Endothelial cell of umbilical vein (primary cell): ENCODE results near the gene CHTF8. TPM values are rescaled to one million over a fixed set of nuclear protein-coding genes. Genes with fewer than 3 reads are reported as not detected.

Source experiments
- BruUV-seq: library from RNA; stranded (reverse); fragments of 400-500 nt; replicated peaks from 2 replicates; lab custom pipeline; 2021; lab: Mats Ljungman, UMichigan
- CTCF ChIA-PET: fragments of 300-600, 350-600 bp; sonication (Branson Sonifier 250); formaldehyde crosslinking; loops from one replicate; lab custom pipeline; 2021; ENCODE audit warnings: antibody characterized with exemption, inconsistent platforms; lab: Charles Lee
- POLR2A ChIA-PET: fragments of 300-600, 350-600 bp; sonication (Branson Sonifier 250); formaldehyde crosslinking; loops from one replicate; lab custom pipeline; 2021; ENCODE audit warnings: antibody characterized with exemption, inconsistent platforms; lab: Charles Lee
- DNase-seq: peaks from one replicate; pipeline ENCODE4 v3.0.0-alpha.2; 2011; ENCODE audit warnings: low read depth, low spot score
- FAIRE-seq: peaks from 2 replicates; lab custom pipeline; 2011; peaks lifted over from hg19 to GRCh38; lab: Jason Lieb, UNC
- H2AFZ ChIP-seq: 2 replicates; pipeline ENCODE4 v1.6.0; 2012; ENCODE audit warnings: low read depth, low read length, control low read depth, inconsistent platforms
- H3K27ac ChIP-seq: 2 replicates; pipeline ENCODE4 v1.5.1; 2011; ENCODE audit warnings: low read depth, mild to moderate bottlenecking, control low read depth, low read length, moderate library complexity; ENCODE audit not compliant: insufficient read depth
- H3K27me3 ChIP-seq, 2 experiments: 2 replicates each; pipeline versions ENCODE4 v1.6.0 to v1.6.1; 2011; ENCODE audit warnings: low read length in 2 of 2, mixed read lengths in 1 of 2; ENCODE audit not compliant: control insufficient read depth in 2 of 2, insufficient read depth in 2 of 2
- H3K36me3 ChIP-seq, 2 experiments: 2 replicates in 1 of 2; 3 replicates in 1 of 2; pipeline ENCODE4 v1.5.1; 2011; ENCODE audit warnings: low read length in 2 of 2, mild to moderate bottlenecking in 1 of 2, moderate library complexity in 1 of 2; ENCODE audit not compliant: control insufficient read depth in 2 of 2, insufficient read depth in 2 of 2; ENCODE audit errors: extremely low read depth in 1 of 2
- H3K4me1 ChIP-seq: 3 replicates; pipeline ENCODE4 v1.5.1; 2011; ENCODE audit warnings: mild to moderate bottlenecking, low read length; ENCODE audit not compliant: control insufficient read depth, insufficient read depth; ENCODE audit errors: extremely low read depth
- H3K4me2 ChIP-seq: 2 replicates; pipeline ENCODE4 v1.6.1; 2011; ENCODE audit warnings: low read length, control low read depth, mixed read lengths; ENCODE audit not compliant: insufficient read depth
- H3K4me3 ChIP-seq, 3 experiments: fragments of 200-600 bp in 1 of 3; sonication (generic), shearing (Covaris generic) in 1 of 3; replicated peaks in 1 of 3; 2 replicates each; pipeline ENCODE4 v1.5.1; 2011 to 2016; ENCODE audit warnings: control low read depth in 3 of 3, low read length in 3 of 3, mild to moderate bottlenecking in 2 of 3, inconsistent platforms in 1 of 3, low read depth in 1 of 3, moderate library complexity in 1 of 3; ENCODE audit not compliant: insufficient read depth in 1 of 3
- H3K79me2 ChIP-seq: 2 replicates; pipeline ENCODE4 v1.6.0; 2012; ENCODE audit warnings: low read length, inconsistent platforms; ENCODE audit not compliant: control insufficient read depth, insufficient read depth
- H3K9ac ChIP-seq: replicated peaks from 2 replicates; pipeline ENCODE3; 2011; ENCODE audit warnings: low read length, control low read depth; ENCODE audit not compliant: insufficient read depth; ENCODE audit errors: extremely low read depth
- H3K9me1 ChIP-seq: replicated peaks from 3 replicates; pipeline ENCODE4 v1.6.0; 2011; ENCODE audit warnings: mild to moderate bottlenecking, low read length; ENCODE audit not compliant: control insufficient read depth, insufficient read depth; ENCODE audit errors: extremely low read depth
- H3K9me3 ChIP-seq: replicated peaks from 2 replicates; pipeline ENCODE4 v1.5.1; 2012; ENCODE audit warnings: low read length, inconsistent platforms; ENCODE audit not compliant: control insufficient read depth, insufficient read depth
- H4K20me1 ChIP-seq: replicated peaks from 2 replicates; pipeline ENCODE3; 2011; ENCODE audit warnings: mild to moderate bottlenecking, low read length; ENCODE audit not compliant: control insufficient read depth, insufficient read depth; ENCODE audit errors: extremely low read depth
- CTCF ChIP-seq, 2 donors: IDR thresholded peaks; 1 replicate in 1 of 2; 2 replicates in 1 of 2; pipeline ENCODE4 v1.5.1; 2011; ENCODE audit warnings: low read length in 2 of 2, mild to moderate bottlenecking in 2 of 2, moderate library complexity in 2 of 2, control low read depth in 1 of 2, inconsistent platforms in 1 of 2, low read depth in 1 of 2; ENCODE audit not compliant: insufficient read depth in 1 of 2; ENCODE audit errors: extremely low read depth in 1 of 2
- FOS ChIP-seq: IDR thresholded peaks from 2 replicates; pipeline ENCODE4 v1.6.1; 2011; ENCODE audit warnings: mild to moderate bottlenecking, low read length, moderate library complexity, borderline replicate concordance; ENCODE audit not compliant: insufficient read depth
- GATA2 ChIP-seq: IDR thresholded peaks from 2 replicates; pipeline ENCODE4 v1.7.0; 2011; ENCODE audit warnings: low read depth, mild to moderate bottlenecking, moderate library complexity, mixed read lengths, low read length; ENCODE audit not compliant: insufficient read length, insufficient read depth
- JUN ChIP-seq: IDR thresholded peaks from 2 replicates; pipeline ENCODE4 v1.6.1; 2011; ENCODE audit warnings: borderline replicate concordance, low read depth; ENCODE audit not compliant: insufficient read length, insufficient read depth
- MAX ChIP-seq: IDR thresholded peaks from 2 replicates; pipeline ENCODE4 v1.6.1; 2011; ENCODE audit not compliant: insufficient read depth, insufficient read length
- POLR2A ChIP-seq: IDR thresholded peaks from 2 replicates; pipeline ENCODE4 v1.6.1; 2012; ENCODE audit warnings: low read depth, mild to moderate bottlenecking, control low read depth, low read length
- POLR2AphosphoS5 ChIP-seq: IDR thresholded peaks from 2 replicates; pipeline ENCODE4 v1.6.1; 2012; ENCODE audit warnings: low read depth, mild to moderate bottlenecking, control low read depth, low read length, moderate library complexity; ENCODE audit not compliant: insufficient read depth
- dilution Hi-C: fragments of 300-500 bp; cut with MboI; formaldehyde crosslinking; loops from one replicate; pipeline ENCODE4 v1.15.0; 2019; ENCODE audit warnings: low sequenced_read_pairs; ENCODE audit not compliant: extremely low pct_ligation_motif_present
- intact Hi-C: fragments of 100-400 bp; cut with micrococcal nuclease; formaldehyde crosslinking; loops from one replicate; pipeline ENCODE4 v1.10.0; 2022
- polyA plus RNA-seq, 4 experiments: library from polyadenylated mRNA; depleted of rRNA in 3 of 4; stranded (reverse) in 3 of 4; unstranded in 1 of 4; fragments of >200 nt; gene quantifications; 2 replicates each; pipeline versions ENCODE4 v1.2.1 to v1.2.3, GENCODE V29; 2011 to 2012; ENCODE audit warnings: missing spikeins in 1 of 4
- total RNA-seq: library from RNA; stranded (reverse); gene quantifications from 2 replicates; pipeline ENCODE4 v1.2.3, GENCODE V29; 2021

The CHTF8 gene
- total and polyA plus RNA-seq, 2 donors (not counting 3 experiments of a cell fraction or from before 2014, with no cell fraction given) = 128 to 131 TPM

GRCh38 chr16:69078073-69078472 is 54.3 kb downstream of the CHTF8 start:
- Histone ChIP-seq H3K79me2 (no peaks in the 10 kb centered on the region), H3K9me3 (no peaks in the 10 kb centered on the region), H3K9ac (no peak overlapping the region), H3K36me3 (no peaks in the 10 kb centered on the region), H3K9me1 (no peaks in the 10 kb centered on the region), H3K4me3 (no peak overlapping the region), H4K20me1 (no peaks in the 10 kb centered on the region), H3K27me3 (no peaks in the 10 kb centered on the region), H3K4me2 (no peak overlapping the region), H2AFZ (no peak overlapping the region), H3K27ac (no peak overlapping the region), H3K4me1 (peaks cover 3% of the 10 kb centered on the region)
- no peak for TF ChIP-seq JUN
- no peak for TF ChIP-seq FOS
- TF ChIP-seq CTCF (IDR thresholded peaks at IDR 0.05; ENCODE audit: extremely low read depth in 1 of 2, insufficient read depth in 1 of 2, low read depth in 1 of 2, low read length in 2 of 2) = no peak
- no peak for TF ChIP-seq POLR2AphosphoS5
- TF ChIP-seq MAX = no peak
- TF ChIP-seq POLR2A = no peak
- no peak for TF ChIP-seq GATA2
- ChIA-PET POLR2A (no interaction called here), CTCF (interaction anchor here (0.6 kb wide), 1 partner anchor 460 kb away, joined by 3 read pairs; no protein-coding TSS in a partner anchor)
- intact Hi-C loops = no loop called here
- DNase-seq (no peak), FAIRE-seq (no peak)
- no TSS peak for BruUV-seq
- dilution Hi-C loops = no loop called here
